K562 (cell line): Measurements from ENCODE around the gene TCP11. TPM values are rescaled to one million over a fixed set of nuclear protein-coding genes. Genes with fewer than 3 reads are reported as not detected.

Source experiments
- CBX1 ChIP-seq: sonication (generic); IDR thresholded peaks from 2 replicates; pipeline ENCODE4 v1.6.1; 2016; ENCODE audit warnings: antibody characterized with exemption, low read depth, mild to moderate bottlenecking
- CBX3 ChIP-seq, 2 experiments: IDR thresholded peaks; 1 replicate in 1 of 2; 2 replicates in 1 of 2; pipeline ENCODE4 v1.6.1; 2012; ENCODE audit warnings: inconsistent platforms in 2 of 2, low read length in 2 of 2, borderline replicate concordance in 1 of 2, control low read depth in 1 of 2
- CC2D1A ChIP-seq: fragments of 450-650 bp; IDR thresholded peaks from 2 replicates; pipeline ENCODE4 v1.6.1; 2017; ENCODE audit warnings: mild to moderate bottlenecking
- CXXC5 ChIP-seq: fragments of 250-450 bp; sonication (Bioruptor Pico); IDR thresholded peaks from 2 replicates; pipeline ENCODE4 v1.8.0; 2022; ENCODE audit warnings: inconsistent platforms, mild to moderate bottlenecking, moderate library complexity
- EZH2 ChIP-seq: IDR thresholded peaks from 2 replicates; pipeline ENCODE4 v1.6.1; 2012; ENCODE audit warnings: low read depth, mild to moderate bottlenecking, inconsistent platforms, low read length, borderline replicate concordance
- JUND ChIP-seq, 2 experiments: IDR thresholded peaks; 2 replicates in 1 of 2; 3 replicates in 1 of 2; pipeline ENCODE4 v1.6.1; 2011; ENCODE audit warnings: borderline replicate concordance in 2 of 2, low read depth in 2 of 2, low read length in 2 of 2, improper control_type of control experiment in 1 of 2, missing biosample characterization in 1 of 2, missing genetic modification characterization in 1 of 2, missing genetic modification reagents in 1 of 2
- L3MBTL2 ChIP-seq: fragments of 450-650 bp; IDR thresholded peaks from 2 replicates; pipeline ENCODE4 v1.6.1; 2016; ENCODE audit warnings: mild to moderate bottlenecking, moderate library complexity
- USF2 ChIP-seq: sonication (generic); formaldehyde crosslinking; IDR thresholded peaks from 2 replicates; pipeline ENCODE4 v1.5.0; 2020; ENCODE audit warnings: missing genetic modification reagents
- XRCC5 ChIP-seq: fragments of 200-400 bp; formaldehyde crosslinking; IDR thresholded peaks from 2 replicates; pipeline ENCODE4 v1.6.1; 2017; ENCODE audit warnings: low read depth, mild to moderate bottlenecking, low read length
- YBX1 ChIP-seq: fragments of 450-650 bp; IDR thresholded peaks from 2 replicates; pipeline ENCODE4 v1.7.1; 2016; ENCODE audit warnings: mild to moderate bottlenecking
- ZNF408 ChIP-seq: fragments of 250-450 bp; sonication (Bioruptor Pico); IDR thresholded peaks from 2 replicates; pipeline ENCODE4 v1.4.0; 2020; ENCODE audit warnings: low read depth, mild to moderate bottlenecking, moderate library complexity
- ZNF668 ChIP-seq: fragments of 250-450 bp; sonication (Bioruptor Pico); IDR thresholded peaks from 2 replicates; pipeline ENCODE4 v1.8.0; 2022; ENCODE audit warnings: mild to moderate bottlenecking, inconsistent platforms
- polyA plus RNA-seq, 8 experiments: library from polyadenylated mRNA; depleted of rRNA in 4 of 8; stranded (reverse) in 5 of 8; unstranded in 3 of 8; fragments of >200 nt; fragmentation: Nextera tagmentation in 2 of 8; fragmentation: Illumina TruSeq in 1 of 8; extraction: Ambion mirVana in 2 of 8; extraction: Trizol in 1 of 8; gene quantifications; 2 replicates each; pipeline versions ENCODE4 v1.2.1 to v1.2.3, GENCODE V29; 2011 to 2014; ENCODE audit warnings: inconsistent platforms in 1 of 8, missing spikeins in 1 of 8
- total RNA-seq, 7 experiments: library from RNA; depleted of rRNA in 6 of 7; stranded (reverse); fragments of >200 nt in 6 of 7; fragmentation: Illumina TruSeq in 2 of 7; extraction: Trizol in 2 of 7; gene quantifications; 2 replicates each; pipeline versions ENCODE4 v1.2.1 to v1.2.3, GENCODE V29; 2011 to 2021; ENCODE audit warnings: low replicate concordance in 1 of 7
- TF ChIP-seq, protein P1 (sequence below), 2 experiments: fragments of 200-800 bp in 1 of 2; sonication (Bioruptor generic) in 1 of 2; sonication (generic) in 1 of 2; formaldehyde crosslinking in 1 of 2; IDR thresholded peaks in 1 of 2; conservative IDR thresholded peaks in 1 of 2; 2 replicates each; pipeline versions ENCODE4 v1.5.0 to v1.6.1; 2016 to 2020; ENCODE audit warnings: missing compliant biosample characterization in 1 of 2, missing genetic modification characterization in 1 of 2, missing genetic modification reagents in 1 of 2
- TF ChIP-seq, protein P2 (sequence below): sonication (generic); formaldehyde crosslinking; IDR thresholded peaks from 2 replicates; pipeline ENCODE4 v1.8.1; 2023; ENCODE audit warnings: mild to moderate bottlenecking, missing genetic modification reagents

The TCP11 gene
- total and polyA plus RNA-seq, 9 of the 15 experiments (the other 6 are each of a cell fraction or from before 2014, with no cell fraction given), result not detected

GRCh38 chr6:35141007-35141655 lies at the start of gene TCP11 (continued):
- TF ChIP-seq, protein P1, sequence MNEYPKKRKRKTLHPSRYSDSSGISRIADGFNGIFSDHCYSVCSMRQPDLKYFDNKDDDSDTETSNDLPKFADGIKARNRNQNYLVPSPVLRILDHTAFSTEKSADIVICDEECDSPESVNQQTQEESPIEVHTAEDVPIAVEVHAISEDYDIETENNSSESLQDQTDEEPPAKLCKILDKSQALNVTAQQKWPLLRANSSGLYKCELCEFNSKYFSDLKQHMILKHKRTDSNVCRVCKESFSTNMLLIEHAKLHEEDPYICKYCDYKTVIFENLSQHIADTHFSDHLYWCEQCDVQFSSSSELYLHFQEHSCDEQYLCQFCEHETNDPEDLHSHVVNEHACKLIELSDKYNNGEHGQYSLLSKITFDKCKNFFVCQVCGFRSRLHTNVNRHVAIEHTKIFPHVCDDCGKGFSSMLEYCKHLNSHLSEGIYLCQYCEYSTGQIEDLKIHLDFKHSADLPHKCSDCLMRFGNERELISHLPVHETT (CRISPR knock-in tag; conservative IDR thresholded peaks at IDR 0.05 in 1 of 2, IDR thresholded peaks at IDR 0.05 in 1 of 2), result no peak
- no peak for TF ChIP-seq CBX1
- TF ChIP-seq, protein P2, sequence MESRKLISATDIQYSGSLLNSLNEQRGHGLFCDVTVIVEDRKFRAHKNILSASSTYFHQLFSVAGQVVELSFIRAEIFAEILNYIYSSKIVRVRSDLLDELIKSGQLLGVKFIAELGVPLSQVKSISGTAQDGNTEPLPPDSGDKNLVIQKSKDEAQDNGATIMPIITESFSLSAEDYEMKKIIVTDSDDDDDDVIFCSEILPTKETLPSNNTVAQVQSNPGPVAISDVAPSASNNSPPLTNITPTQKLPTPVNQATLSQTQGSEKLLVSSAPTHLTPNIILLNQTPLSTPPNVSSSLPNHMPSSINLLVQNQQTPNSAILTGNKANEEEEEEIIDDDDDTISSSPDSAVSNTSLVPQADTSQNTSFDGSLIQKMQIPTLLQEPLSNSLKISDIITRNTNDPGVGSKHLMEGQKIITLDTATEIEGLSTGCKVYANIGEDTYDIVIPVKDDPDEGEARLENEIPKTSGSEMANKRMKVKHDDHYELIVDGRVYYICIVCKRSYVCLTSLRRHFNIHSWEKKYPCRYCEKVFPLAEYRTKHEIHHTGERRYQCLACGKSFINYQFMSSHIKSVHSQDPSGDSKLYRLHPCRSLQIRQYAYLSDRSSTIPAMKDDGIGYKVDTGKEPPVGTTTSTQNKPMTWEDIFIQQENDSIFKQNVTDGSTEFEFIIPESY (CRISPR knock-in tag), result peak; percentile 95
- TF ChIP-seq ZNF668, result no peak
- TF ChIP-seq JUND (IDR thresholded peaks at IDR 0.05; ENCODE audit: borderline replicate concordance, low read depth, low read length), result no peak
- TF ChIP-seq JUND (tag; IDR thresholded peaks at IDR 0.05; ENCODE audit: borderline replicate concordance, low read depth, low read length), result no peak
- TF ChIP-seq CC2D1A, result no peak
- peak in 1 of 2 experiments; percentile 18; a peak in 1 of 3 replicates for TF ChIP-seq CBX3 (IDR thresholded peaks at IDR 0.05; ENCODE audit: borderline replicate concordance in 1 of 2, low read length in 2 of 2)
- peak; percentile 56 for TF ChIP-seq USF2
- TF ChIP-seq ZNF408 (CRISPR knock-in tag), result no peak
- no peak for TF ChIP-seq EZH2
- peak; percentile 96 for TF ChIP-seq L3MBTL2
- TF ChIP-seq YBX1, result no peak
- 0 out of 2 replicates have a peak, but pooled peaks have one; percentile 25 for TF ChIP-seq XRCC5
- peak; percentile 55 for TF ChIP-seq CXXC5
